Measurements from ENCODE around the gene PPP6R1. TPM values are rescaled to one million over a fixed set of nuclear protein-coding genes. Genes with fewer than 3 reads are reported as not detected.
A peak's percentile ranks its signal among the peaks of the same experiment; 100 is the strongest.

The PPP6R1 gene
- total RNA-seq, 1 experiment from 2014 or later, result 79.7 TPM

GRCh38 chr19:55252760-55253663 lies 5.8 kb downstream of the PPP6R1 start:
- Histone ChIP-seq H2AK5ac (ENCODE audit: insufficient read length, low read length) (no peak overlapping the region), H3K56ac (ENCODE audit: insufficient read length, low read depth, low read length) (no peak overlapping the region), H3K9me3 (ENCODE audit: control insufficient read depth, low read depth, low read length) (no peaks in the 10 kb centered on the region), H3K14ac (ENCODE audit: insufficient read depth, low read length) (no peak overlapping the region), H3K23ac (ENCODE audit: insufficient read length, low read depth, low read length) (no peak overlapping the region), H2BK5ac (ENCODE audit: insufficient read length, low read length) (no peak overlapping the region), H4K91ac (ENCODE audit: insufficient read length, low read depth, low read length) (no peak overlapping the region), H3K79me2 (ENCODE audit: insufficient read depth, low read length) (peaks cover 56% of the 10 kb centered on the region; the same call in 1 of the 2 replicates), H4K8ac (replicated peaks; ENCODE audit: insufficient read length, low read depth, low read length) (no peak overlapping the region), H3K79me1 (ENCODE audit: insufficient read depth, low read depth, low read length, poor library complexity, severe bottlenecking) (peaks cover 18% of the 10 kb centered on the region), H3K4me2 (ENCODE audit: insufficient read depth, insufficient read length, low read length) (no peak overlapping the region), H3K23me2 (ENCODE audit: insufficient read length, low read depth, low read length, poor library complexity, severe bottlenecking) (peaks cover 7% of the 10 kb centered on the region), H2BK15ac (ENCODE audit: low read depth, low read length) (no peak overlapping the region), H2BK20ac (ENCODE audit: low read depth, low read length, poor library complexity, severe bottlenecking) (no peak overlapping the region), H3K4ac (ENCODE audit: low read depth, low read length) (no peak overlapping the region), H3K18ac (ENCODE audit: insufficient read length, low read depth, low read length) (no peak overlapping the region), H4K20me1 (ENCODE audit: control insufficient read depth, insufficient read depth, insufficient read length) (peaks cover 3% of the 10 kb centered on the region), H2BK12ac (ENCODE audit: insufficient read length, low read depth, low read length) (no peak overlapping the region), H2BK120ac (ENCODE audit: low read depth, low read length, poor library complexity, severe bottlenecking) (no peak overlapping the region), H3K27me3 (ENCODE audit: insufficient read depth, low read length) (no peaks in the 10 kb centered on the region), H3K4me1 (ENCODE audit: insufficient read depth, low read length) (peaks cover 12% of the 10 kb centered on the region; the same call in 1 of the 2 replicates), H3T11ph (ENCODE audit: low read length) (no peak overlapping the region), H3K27ac (ENCODE audit: insufficient read length, low read depth, low read length) (no peak overlapping the region), H2AFZ (ENCODE audit: low read length) (no peak overlapping the region), H3K9ac (ENCODE audit: extremely low read depth, insufficient read length, low read length) (no peak overlapping the region), H4K5ac (ENCODE audit: insufficient read length, low read depth, low read length) (no peak overlapping the region)
- H3K36me3 Mint-ChIP-seq (ENCODE audit: insufficient read depth in 1 of 3, low read depth in 3 of 3), result peaks cover 2 to 11% (median 7%) of the 10 kb centered on the region in 3 experiments; a peak in 6 of 7 replicates
- H3K4me1 Mint-ChIP-seq, result peaks cover 42 to 46% of the 10 kb centered on the region in 2 experiments
- H3K27me3 Mint-ChIP-seq (ENCODE audit: low read depth), result no peaks in the 10 kb centered on the region; the same call in none of the 2 replicates
- H3K9me3 Mint-ChIP-seq, result no peaks in the 10 kb centered on the region
- no peak for DNase-seq
- H3K4me3 Mint-ChIP-seq, result no peak overlapping the region
- TF ChIP-seq CTCF (conservative IDR thresholded peaks at IDR 0.05), result no peak
- WGBS (ENCODE audit: extremely low coverage, insufficient read length, low lambda C conversion rate), result no CpG with 5 or more reads among the region's 21 CpGs
- H3K27ac Mint-ChIP-seq, result peak overlapping the region in 2 of 3 experiments; percentile 4 to 28; a peak in 3 of 7 replicates

Measured in H9 (cell line).